Measurements from ENCODE around the gene RIPPLY2. TPM values are rescaled to one million over a fixed set of nuclear protein-coding genes. Genes with fewer than 3 reads are reported as not detected.

RIPPLY2 gene
- total RNA-seq, 6 experiments from 2014 or later = not detected

DNA sequence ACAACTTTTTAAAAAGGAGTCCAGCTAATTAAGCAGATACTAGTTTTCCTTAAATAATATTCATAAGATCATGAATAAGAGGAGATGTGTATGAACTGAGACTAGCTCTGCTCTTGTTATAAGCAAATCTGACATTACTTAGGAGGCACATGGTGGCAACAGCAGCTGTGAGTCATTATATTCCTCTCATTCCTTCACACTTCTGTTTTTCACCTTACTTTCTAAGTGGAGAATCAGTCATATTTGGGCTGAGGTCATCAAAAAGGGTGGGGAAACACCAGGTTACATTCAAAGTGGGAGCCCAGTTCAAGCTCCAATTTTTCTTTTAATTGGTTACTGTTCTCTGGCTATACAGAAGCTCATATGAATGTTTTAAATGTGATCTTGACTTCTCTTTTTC, 6.0 kb upstream of the RIPPLY2 start:
- no peak for TF ChIP-seq POLR2A (IDR thresholded peaks at IDR 0.05)
- TF ChIP-seq, protein P1, sequence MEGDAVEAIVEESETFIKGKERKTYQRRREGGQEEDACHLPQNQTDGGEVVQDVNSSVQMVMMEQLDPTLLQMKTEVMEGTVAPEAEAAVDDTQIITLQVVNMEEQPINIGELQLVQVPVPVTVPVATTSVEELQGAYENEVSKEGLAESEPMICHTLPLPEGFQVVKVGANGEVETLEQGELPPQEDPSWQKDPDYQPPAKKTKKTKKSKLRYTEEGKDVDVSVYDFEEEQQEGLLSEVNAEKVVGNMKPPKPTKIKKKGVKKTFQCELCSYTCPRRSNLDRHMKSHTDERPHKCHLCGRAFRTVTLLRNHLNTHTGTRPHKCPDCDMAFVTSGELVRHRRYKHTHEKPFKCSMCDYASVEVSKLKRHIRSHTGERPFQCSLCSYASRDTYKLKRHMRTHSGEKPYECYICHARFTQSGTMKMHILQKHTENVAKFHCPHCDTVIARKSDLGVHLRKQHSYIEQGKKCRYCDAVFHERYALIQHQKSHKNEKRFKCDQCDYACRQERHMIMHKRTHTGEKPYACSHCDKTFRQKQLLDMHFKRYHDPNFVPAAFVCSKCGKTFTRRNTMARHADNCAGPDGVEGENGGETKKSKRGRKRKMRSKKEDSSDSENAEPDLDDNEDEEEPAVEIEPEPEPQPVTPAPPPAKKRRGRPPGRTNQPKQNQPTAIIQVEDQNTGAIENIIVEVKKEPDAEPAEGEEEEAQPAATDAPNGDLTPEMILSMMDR (IDR thresholded peaks at IDR 0.05) = no peak
- DNase-seq (no peak), ATAC-seq (no peak)
- H3K27me3 ChIP-seq = no peaks in the 10 kb centered on the region
- no peaks in the 10 kb centered on the region for H3K36me3 ChIP-seq
- no peaks in the 10 kb centered on the region for H3K9me3 ChIP-seq
- intact Hi-C loops (cut with DNase I) = no loop called here
- H3K4me1 ChIP-seq = no peaks in the 10 kb centered on the region
- H3K27ac ChIP-seq = no peak overlapping the region
- no peak overlapping the region for H3K4me3 ChIP-seq

DNA sequence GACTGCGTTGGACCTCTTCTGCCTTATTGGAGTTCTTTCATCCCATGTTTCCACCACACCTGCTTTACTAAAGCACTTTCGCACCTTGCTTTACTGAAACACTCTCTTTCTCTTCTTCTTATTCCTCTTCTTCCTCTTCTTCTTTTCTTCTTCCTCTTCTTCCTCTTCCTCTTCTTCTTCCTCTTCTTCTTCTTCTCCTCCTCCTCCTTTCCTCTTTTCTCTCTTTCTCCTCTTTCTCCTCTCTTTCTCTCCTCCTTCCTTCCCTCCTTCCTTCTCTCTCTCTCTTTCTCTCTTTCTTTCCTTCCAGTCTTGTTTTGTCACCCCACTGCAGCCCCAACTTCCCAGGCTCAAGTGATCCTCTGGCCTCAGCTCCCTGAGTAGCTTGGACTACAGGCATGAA, 4.0 kb upstream of the RIPPLY2 start:
- no peak for TF ChIP-seq POLR2A (IDR thresholded peaks at IDR 0.05)
- TF ChIP-seq, protein P1 (IDR thresholded peaks at IDR 0.05) = no peak
- intact Hi-C loops (cut with DNase I) = no loop called here
- no peak for ATAC-seq
- DNase-seq = no peak
- no peaks in the 10 kb centered on the region for H3K36me3 ChIP-seq
- H3K4me3 ChIP-seq = no peak overlapping the region
- H3K9me3 ChIP-seq = no peaks in the 10 kb centered on the region
- 58% methylated on average over 2 of the region's 2 CpGs for WGBS (ENCODE audit: insufficient coverage, low coverage, low lambda C conversion rate, missing lambda C conversion rate)
- H3K27ac ChIP-seq = no peak overlapping the region
- peaks cover 0 to 10% (median 0%) of the 10 kb centered on the region in 4 donors for H3K4me1 ChIP-seq
- peaks cover 0 to 7% of the 10 kb centered on the region in 2 donors for H3K27me3 ChIP-seq

DNA sequence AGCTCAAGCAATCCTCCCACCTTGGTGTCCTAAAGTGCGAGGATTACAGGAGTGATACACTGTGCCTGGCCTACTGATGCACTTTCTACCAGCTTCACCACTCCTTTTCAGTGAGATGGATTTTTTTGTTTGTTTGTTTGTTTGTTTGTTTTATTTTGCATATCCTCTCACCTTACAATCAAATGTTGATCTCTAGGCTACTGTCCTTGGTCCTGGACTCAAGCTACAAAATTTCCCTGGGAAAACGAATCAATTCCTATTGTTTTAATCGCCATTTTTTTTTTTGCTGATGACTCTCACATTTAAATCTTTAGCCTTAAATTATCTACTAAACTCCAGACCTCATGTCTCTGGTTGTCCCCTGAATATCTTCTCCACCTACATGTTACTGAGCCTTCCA, 3.5 kb upstream of the RIPPLY2 start:
- TF ChIP-seq POLR2A (IDR thresholded peaks at IDR 0.05) = no peak
- TF ChIP-seq, protein P1 (IDR thresholded peaks at IDR 0.05) = no peak

DNA sequence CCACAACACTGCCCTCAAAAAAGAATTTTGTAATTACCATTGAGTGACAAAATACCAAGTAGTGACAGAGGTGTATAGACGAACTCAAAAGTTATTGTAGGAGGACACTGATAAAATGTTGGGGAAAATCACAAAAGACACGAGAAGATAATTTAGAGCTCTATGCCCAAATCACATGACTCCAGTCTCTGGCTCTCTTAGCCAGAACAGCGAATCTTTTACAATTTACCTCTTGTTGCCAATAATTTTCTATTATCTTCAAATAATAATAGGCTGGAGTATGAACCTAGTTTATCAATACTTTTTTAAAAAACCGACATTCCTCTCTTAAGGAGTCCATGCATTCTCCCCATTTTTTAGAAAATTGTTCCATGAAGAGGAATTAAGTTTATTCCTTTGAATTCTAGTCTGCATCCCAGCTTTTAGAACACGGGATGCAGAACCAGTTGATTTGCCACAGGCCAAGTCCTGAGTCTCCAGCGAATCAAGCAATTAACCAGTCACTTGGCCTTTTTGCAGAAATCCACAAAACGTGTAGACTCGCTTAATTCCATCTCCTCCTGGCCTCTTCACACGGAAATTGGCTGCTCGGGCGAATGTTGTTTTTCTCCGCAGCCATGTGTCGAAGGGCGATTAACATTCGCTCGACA, 507 bp upstream of the RIPPLY2 start:
- peaks cover 0 to 7% of the 10 kb centered on the region in 2 donors for H3K27me3 ChIP-seq

More for the DNA sequence above, 3.5 kb upstream of the RIPPLY2 start:
- Histone ChIP-seq H3K27me3 (peaks cover 0 to 7% of the 10 kb centered on the region in 2 donors), H3K4me3 (no peak overlapping the region), H3K36me3 (no peaks in the 10 kb centered on the region), H3K9me3 (no peaks in the 10 kb centered on the region), H3K27ac (no peak overlapping the region), H3K4me1 (peaks cover 0 to 10% (median 0%) of the 10 kb centered on the region in 4 donors)
- no peak for DNase-seq
- no peak for ATAC-seq
- intact Hi-C loops (cut with DNase I) = no loop called here
- WGBS (ENCODE audit: insufficient coverage, low coverage, low lambda C conversion rate, missing lambda C conversion rate) = 70% methylated on average over 3 of the region's 3 CpGs

More for the DNA sequence above, 507 bp upstream of the RIPPLY2 start:
- Histone ChIP-seq H3K9me3 (no peaks in the 10 kb centered on the region), H3K4me1 (peaks cover 0 to 10% (median 0%) of the 10 kb centered on the region in 4 donors), H3K36me3 (no peaks in the 10 kb centered on the region), H3K4me3 (peak overlapping the region in 1 of 3 donors; percentile 3), H3K27ac (no peak overlapping the region)
- TF ChIP-seq POLR2A (IDR thresholded peaks at IDR 0.05) = no peak
- TF ChIP-seq, protein P1 (IDR thresholded peaks at IDR 0.05) = no peak
- intact Hi-C loops (cut with DNase I) = no loop called here
- 18% methylated on average over 9 of the region's 16 CpGs for WGBS (ENCODE audit: insufficient coverage, low coverage, low lambda C conversion rate, missing lambda C conversion rate)
- no peak for DNase-seq
- ATAC-seq = no peak
